G401 (cell line): Measurements from ENCODE around the gene TMEM19. TPM values are rescaled to one million over a fixed set of nuclear protein-coding genes. Genes with fewer than 3 reads are reported as not detected.

Source experiments
- DNase-seq: peaks from one replicate; pipeline ENCODE4 v3.0.0-alpha.2; 2015; ENCODE audit warnings: low spot score
- in situ Hi-C: cut with HindIII; loops from 2 replicates; pipeline ENCODE4 v1.10.0; 2016; ENCODE audit warnings: low sequenced_read_pairs, mixed read lengths
- total RNA-seq: library from RNA; depleted of rRNA; stranded (reverse); fragments of >200 nt; shearing (Covaris generic); gene quantifications from 2 replicates; pipeline ENCODE4 v1.2.3, GENCODE V29; 2014; rRNA removed

The TMEM19 gene
- total RNA-seq, 1 experiment from 2014 or later = 21.0 TPM

DNA sequence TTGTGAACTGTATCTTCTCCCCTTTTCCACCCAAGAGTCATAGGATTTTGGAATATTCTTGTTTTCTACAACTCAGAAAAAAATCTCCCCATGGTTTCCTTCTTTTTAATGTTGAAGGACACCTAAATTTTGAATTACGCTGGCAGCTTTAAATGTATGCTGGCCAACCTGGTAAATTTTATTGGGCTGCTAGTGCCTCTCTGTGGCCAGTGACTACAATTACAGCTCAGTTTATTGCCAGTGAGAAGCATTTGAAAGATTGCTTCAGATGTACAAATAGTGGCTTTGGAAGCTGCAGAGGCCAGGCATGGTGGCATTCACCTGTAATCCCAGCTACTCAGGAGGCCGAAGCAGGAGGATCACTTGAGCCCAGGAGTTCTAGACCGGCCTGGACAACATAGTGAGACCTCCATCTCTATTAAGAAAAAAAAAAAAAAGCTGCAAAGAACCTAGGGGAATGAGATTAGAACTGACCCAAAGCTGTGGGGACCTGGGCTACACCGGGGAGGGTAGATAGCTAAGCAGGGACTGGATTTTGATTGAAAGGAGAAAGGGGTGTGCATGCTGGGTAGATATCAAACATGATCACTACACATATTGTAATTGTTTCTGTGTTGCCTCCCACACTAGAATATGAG is 61.2 kb downstream of the TMEM19 start:
- in situ Hi-C loops = no loop called here
- DNase-seq = peak; percentile 76

- in situ Hi-C loops = no loop called here
- DNase-seq = no peak
These were observed 62.4 kb downstream of the TMEM19 start for GRCh38 chr12:71748081-71748850.

DNA sequence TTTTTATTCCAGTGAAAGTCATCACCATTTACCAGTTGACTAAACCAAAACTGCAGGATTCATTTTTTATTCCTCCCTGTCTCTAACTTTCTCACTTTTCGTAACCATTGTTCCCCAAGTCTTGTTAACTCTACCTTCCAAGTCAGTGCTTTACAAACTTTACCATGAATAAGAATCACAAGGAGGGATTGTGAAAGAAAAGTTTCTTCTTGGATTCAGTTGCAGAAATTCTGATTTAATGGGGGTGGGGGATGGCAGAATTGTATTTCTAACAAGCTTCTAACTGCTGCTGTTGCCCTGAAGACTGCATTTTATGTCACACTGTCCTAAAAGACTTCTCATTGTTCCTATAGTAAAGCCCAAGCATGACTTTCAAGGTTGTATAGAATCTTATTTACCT is 63.8 kb downstream of the TMEM19 start:
- in situ Hi-C loops = no loop called here
- no peak for DNase-seq

DNA sequence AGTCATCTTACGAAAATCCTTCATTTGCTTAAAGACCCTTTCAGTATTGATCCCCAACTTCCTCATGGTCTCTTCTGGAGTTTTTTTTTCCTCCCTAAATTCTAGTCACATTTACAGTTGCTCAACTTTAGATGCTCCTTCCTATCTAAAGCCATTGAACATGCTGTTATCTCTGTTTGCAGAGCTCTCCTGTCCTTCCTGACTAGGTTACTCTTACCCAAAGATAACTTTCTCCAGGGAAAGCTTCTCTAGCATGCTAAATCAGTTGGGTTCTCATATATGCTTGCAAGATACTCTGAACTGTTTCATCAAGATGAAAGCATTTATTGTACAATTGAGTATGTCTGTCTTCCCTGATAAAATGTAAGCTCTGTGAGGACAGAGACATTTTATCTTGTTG is 67.0 kb downstream of the TMEM19 start:
- no peak for DNase-seq
- in situ Hi-C loops = no loop called here

Other genes starting within 250 kb of the TMEM19 start
- gene LGR5, start 246.3 kb upstream of the TMEM19 start, total RNA-seq = not detected in 2 replicates
- gene ZFC3H1, start 22.2 kb upstream of the TMEM19 start, total RNA-seq = 9.7 and 11.8 TPM in 2 replicates
- 6.0 and 10.0 TPM in 2 replicates for gene THAP2, start 21.8 kb upstream of the TMEM19 start, total RNA-seq
- gene RAB21, start 68.8 kb downstream of the TMEM19 start, total RNA-seq = 31.6 and 50.6 TPM in 2 replicates
- gene TBC1D15, start 153.7 kb downstream of the TMEM19 start, total RNA-seq = 14.3 and 14.8 TPM in 2 replicates